Measurements from ENCODE around the gene RNF212.

The RNF212 gene

DNA sequence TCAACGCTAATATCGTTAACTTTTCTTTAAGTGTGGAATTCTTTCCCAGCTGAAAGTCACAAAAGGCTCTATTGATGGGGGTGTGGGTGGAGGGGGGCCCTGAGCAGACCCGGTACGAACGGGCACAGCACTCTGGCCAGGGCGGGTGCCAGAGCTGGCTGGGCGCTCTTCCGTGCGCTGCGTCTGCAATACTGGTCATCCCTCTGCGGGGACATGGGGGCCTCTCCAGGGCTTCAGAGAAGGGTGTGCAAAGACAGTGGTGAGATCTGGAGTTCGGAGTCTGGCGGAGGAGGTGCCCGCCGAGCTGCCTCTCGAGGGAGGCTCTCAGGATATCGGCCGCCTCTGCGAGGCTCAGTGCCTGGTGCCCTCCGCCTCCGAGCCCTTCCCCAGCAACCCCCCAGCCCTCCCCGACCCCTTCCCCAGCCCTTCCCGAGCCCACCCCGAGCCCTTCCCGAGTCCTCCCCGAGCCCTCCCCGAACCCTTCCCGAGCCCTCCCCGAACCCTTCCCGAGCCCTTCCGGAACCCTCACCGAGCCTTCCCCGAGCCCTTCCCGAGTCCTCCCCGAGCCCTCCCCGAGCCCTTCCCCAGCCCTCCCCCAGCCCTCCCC, 67.7 kb downstream of the RNF212 start:
- H3K9me3 ChIP-seq: no peaks in the 10 kb centered on the region
- H3K27me3 ChIP-seq: peaks cover 71% of the 10 kb centered on the region
- H3K4me3 ChIP-seq: no peak overlapping the region
- peaks cover 50% of the 10 kb centered on the region for H3K4me1 ChIP-seq
- H4K20me1 ChIP-seq: peaks cover 25% of the 10 kb centered on the region; the same call in 1 of the 2 replicates
- H3K36me3 ChIP-seq: no peaks in the 10 kb centered on the region
- H3K4me2 ChIP-seq: no peak overlapping the region
- H3K27ac ChIP-seq: no peak overlapping the region
- no peak for TF ChIP-seq Cebpa-rat (IDR thresholded peaks at IDR 0.05)
- H3K9ac ChIP-seq: no peak overlapping the region

DNA sequence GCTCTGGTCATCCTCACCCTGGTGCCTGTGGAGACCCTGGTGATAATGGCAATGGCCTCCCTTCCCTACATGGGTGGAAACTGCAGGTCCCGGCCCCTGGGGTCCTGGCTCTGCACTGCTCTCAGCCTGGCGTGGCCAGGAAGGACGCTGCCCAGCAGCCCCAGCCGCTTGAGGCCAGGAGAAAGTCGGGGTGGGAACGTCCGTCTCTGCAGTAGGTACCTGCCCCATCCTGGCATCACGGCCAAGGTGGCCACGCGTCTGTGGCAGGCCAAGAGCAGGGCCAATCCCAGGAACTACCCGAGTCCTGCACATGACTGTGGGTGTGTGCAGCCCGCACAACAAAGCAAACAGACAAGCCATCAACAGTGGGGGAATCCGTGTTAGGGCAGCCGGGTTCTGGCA, 68.2 kb downstream of the RNF212 start:
- Histone ChIP-seq H3K4me1 (peaks cover 45% of the 10 kb centered on the region), H3K9me3 (no peaks in the 10 kb centered on the region), H3K9ac (no peak overlapping the region), H4K20me1 (peaks cover 25% of the 10 kb centered on the region; the same call in 1 of the 2 replicates), H3K4me3 (no peak overlapping the region), H3K36me3 (no peaks in the 10 kb centered on the region), H3K27me3 (peaks cover 70% of the 10 kb centered on the region), H3K4me2 (no peak overlapping the region), H3K27ac (no peak overlapping the region)
- TF ChIP-seq Cebpa-rat (IDR thresholded peaks at IDR 0.05): no peak

DNA sequence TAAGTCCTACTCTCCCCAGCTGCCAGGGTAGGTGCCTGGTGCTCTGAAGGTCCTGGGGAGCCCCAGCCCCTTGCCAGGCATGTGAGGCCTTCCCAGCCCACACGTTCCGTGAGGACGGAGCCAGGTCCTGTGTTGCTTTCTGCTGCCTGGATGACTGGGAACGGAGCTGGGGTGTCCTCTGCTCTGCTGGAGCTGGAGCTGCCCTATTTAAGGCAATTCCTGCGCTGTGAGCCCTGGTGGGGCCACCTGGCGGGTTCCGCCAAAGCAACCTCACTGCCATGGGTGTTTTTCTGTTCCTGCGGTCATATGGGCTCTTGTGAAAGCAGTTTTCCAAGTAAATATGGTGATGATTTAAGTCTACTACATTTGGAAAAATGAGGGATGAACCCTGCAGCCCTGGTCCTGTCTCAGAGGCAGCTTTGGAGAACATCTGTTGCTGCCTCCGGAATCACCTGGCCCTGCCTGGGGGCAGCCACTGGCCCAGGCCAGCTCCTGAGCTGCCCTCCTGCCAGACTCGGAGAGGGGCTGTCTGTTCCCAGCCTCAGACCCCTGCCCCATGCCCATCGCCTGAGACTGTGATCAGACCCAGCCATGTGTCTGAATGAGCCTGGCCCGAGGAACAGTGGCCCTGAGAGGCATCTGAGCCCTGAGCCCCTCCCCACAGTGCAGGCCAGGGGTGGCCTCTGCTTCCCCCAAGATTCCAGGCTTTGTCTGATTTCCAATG, 68.7 kb downstream of the RNF212 start:
- Histone ChIP-seq H3K9me3 (no peaks in the 10 kb centered on the region), H3K27ac (no peak overlapping the region), H3K9ac (no peak overlapping the region), H3K4me3 (no peak overlapping the region), H3K4me2 (no peak overlapping the region), H4K20me1 (peaks cover 25% of the 10 kb centered on the region; the same call in 1 of the 2 replicates), H3K27me3 (peaks cover 70% of the 10 kb centered on the region), H3K4me1 (peaks cover 39% of the 10 kb centered on the region), H3K36me3 (no peaks in the 10 kb centered on the region)
- TF ChIP-seq Cebpa-rat (IDR thresholded peaks at IDR 0.05): no peak

DNA sequence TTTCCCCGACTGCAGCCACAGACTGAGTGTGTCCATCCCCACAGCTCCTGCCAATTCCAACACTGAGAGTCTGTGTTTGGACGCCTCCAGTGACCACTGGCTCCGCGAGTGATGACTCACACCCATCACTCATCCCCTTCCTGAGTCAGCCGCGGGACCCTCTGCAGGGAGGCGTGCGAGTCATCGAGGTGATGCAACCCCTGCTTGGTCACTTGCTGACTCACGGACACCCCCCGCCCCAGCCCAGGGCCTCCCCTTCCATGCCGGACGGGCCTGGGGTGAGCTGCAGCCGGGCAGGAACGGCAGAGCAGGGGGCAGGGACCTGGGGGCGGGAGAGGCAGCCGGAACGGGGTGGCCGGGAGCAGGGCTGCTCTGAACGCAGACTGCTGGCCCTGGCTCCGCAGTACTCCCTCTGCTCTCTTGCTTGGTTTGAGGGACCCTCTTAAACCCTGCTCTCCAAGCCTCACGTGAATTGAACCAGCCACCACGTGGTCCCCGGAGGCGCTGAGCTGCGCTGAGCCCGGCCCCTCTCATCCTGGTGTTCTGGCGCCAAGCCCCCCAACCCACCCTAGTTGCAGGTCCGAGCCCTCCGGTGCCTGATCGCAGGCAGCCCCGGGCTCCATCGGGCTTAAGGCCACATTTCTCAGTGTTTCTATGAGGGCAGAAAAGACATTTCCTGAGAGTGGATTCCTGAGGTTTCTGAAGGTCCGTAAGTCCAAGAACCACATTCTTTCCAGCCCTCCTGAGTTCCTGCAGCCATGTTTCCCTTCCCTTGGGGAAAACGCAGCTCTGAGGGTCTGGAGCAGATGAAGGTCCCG, 69.5 kb downstream of the RNF212 start:
- no peak overlapping the region for H3K4me2 ChIP-seq
- no peak overlapping the region for H3K4me3 ChIP-seq
- H3K27me3 ChIP-seq: peaks cover 65% of the 10 kb centered on the region
- H3K27ac ChIP-seq: no peak overlapping the region
- H3K36me3 ChIP-seq: no peaks in the 10 kb centered on the region
- H4K20me1 ChIP-seq: peaks cover 25% of the 10 kb centered on the region; the same call in 1 of the 2 replicates
- no peak for TF ChIP-seq Cebpa-rat (IDR thresholded peaks at IDR 0.05)
- no peak overlapping the region for H3K9ac ChIP-seq
- no peaks in the 10 kb centered on the region for H3K9me3 ChIP-seq
- peaks cover 31% of the 10 kb centered on the region for H3K4me1 ChIP-seq

DNA sequence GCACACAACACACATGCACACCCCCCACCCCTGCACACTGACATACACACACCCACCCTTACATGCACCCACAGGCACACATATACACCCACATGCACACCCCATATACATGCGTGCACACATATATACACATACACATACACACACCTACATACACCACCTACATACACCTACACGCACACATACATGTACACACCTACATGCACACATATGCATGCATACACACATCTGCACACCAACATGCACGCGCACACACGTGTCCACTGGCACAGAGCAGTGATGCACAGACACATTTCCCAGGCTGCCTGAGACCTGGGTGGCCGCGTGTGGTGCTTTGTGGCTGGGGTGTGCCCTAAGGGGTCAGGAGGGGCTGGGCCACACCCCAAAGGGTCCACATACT, 70.2 kb downstream of the RNF212 start:
- Histone ChIP-seq H3K27ac (no peak overlapping the region), H3K4me3 (no peak overlapping the region), H4K20me1 (peaks cover 23% of the 10 kb centered on the region; the same call in 1 of the 2 replicates), H3K27me3 (peaks cover 60% of the 10 kb centered on the region), H3K9ac (no peak overlapping the region), H3K4me1 (peaks cover 24% of the 10 kb centered on the region), H3K9me3 (no peaks in the 10 kb centered on the region), H3K36me3 (no peaks in the 10 kb centered on the region), H3K4me2 (no peak overlapping the region)
- no peak for TF ChIP-seq Cebpa-rat (IDR thresholded peaks at IDR 0.05)

DNA sequence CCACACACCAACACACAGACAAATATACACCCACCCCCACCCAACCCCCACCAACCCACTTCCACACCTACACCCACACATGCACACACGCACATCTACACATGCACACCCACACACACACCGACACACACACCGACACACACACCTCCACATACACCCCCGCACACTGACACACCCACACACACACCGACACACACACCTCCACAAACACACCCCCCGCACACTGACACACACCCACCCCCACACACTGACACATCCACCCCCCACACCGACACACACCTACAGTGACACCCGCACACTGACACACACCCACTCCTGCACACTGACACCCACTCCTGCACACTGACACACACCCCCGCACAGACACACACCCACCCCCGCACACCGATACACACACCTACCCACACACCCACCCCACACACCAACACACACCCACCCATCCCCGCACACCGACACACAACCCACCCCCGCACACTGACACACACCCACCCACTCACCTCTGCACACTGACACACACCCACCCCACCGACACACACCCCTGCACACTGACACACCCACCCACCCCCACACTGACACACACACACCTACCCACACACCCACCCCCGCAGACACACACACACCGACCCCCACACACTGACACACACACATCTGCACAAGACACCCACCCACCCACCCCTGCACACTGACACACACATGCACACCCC, 70.9 kb downstream of the RNF212 start:
- H3K36me3 ChIP-seq: no peaks in the 10 kb centered on the region
- H3K9ac ChIP-seq: no peak overlapping the region
- no peak overlapping the region for H3K4me3 ChIP-seq
- H3K4me1 ChIP-seq: peaks cover 19% of the 10 kb centered on the region
- no peak overlapping the region for H3K4me2 ChIP-seq
- peaks cover 17% of the 10 kb centered on the region; the same call in 1 of the 2 replicates for H4K20me1 ChIP-seq
- peaks cover 53% of the 10 kb centered on the region for H3K27me3 ChIP-seq
- H3K9me3 ChIP-seq: no peaks in the 10 kb centered on the region
- no peak overlapping the region for H3K27ac ChIP-seq
- no peak for TF ChIP-seq Cebpa-rat (IDR thresholded peaks at IDR 0.05)

DNA sequence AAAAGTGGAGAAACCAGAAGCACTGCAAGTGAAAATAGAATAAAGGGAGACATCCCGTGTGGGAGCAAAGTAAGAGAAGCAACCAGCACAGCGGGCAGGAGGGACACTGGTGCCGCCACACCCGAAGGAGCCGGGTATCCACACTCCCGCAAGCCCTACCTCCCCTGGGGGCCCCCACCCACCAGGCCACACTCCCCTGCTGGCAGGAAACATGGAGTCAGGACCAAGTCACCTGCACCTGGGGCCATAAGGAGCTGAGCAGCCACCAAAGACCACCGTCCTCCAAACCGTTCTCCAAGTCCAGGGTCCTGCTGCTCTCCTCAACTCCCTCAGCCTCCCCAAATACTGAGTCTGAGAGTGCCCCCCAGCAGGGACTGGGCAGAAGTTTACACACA, 71.4 kb downstream of the RNF212 start:
- Histone ChIP-seq H3K27me3 (peaks cover 48% of the 10 kb centered on the region), H4K20me1 (peaks cover 16% of the 10 kb centered on the region; the same call in 1 of the 2 replicates), H3K4me1 (peaks cover 13% of the 10 kb centered on the region), H3K27ac (no peak overlapping the region), H3K4me3 (no peak overlapping the region), H3K9me3 (no peaks in the 10 kb centered on the region), H3K36me3 (no peaks in the 10 kb centered on the region), H3K9ac (no peak overlapping the region), H3K4me2 (peak overlapping the region; percentile 60)
- TF ChIP-seq Cebpa-rat (IDR thresholded peaks at IDR 0.05): no peak

DNA sequence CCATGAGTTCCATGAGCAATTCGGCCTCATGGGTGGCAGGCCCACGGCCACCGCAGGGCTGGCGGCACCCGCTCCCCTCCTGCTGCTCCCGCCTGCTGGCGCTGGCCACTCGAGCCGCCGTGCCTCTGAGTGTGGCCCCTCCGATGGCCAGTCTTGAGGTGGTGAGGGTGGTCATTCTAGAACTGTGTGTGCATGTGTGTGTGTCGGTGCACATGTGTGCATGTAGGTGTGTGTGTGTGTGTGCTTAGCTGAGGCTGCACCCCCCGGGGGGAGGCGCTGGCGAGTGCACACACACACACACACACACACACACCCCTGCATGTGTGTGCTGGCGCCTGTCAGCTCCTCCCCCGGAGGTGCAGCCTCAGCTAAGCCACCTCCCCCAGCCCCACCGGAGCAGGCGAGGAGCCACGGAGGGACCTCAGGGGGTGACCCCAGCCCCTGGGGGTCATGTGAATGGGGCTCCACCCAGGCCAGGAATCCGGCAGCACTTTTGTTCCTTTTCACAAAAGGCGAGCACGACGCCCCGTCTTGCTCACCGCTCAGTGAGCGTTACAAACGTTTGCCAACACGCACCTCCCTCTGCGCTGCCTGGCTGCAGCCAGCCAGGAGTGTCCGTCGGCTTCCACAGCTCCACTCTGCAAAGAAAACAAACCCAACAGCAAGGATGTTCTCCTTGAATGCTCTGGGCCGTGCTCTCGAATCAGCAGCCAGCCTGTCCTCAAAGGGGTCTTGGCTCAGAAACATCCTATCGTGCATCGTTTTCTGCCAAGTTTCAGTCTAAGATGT, 72.0 kb downstream of the RNF212 start:
- peaks cover 12% of the 10 kb centered on the region for H3K4me1 ChIP-seq
- H3K9me3 ChIP-seq: no peaks in the 10 kb centered on the region
- H4K20me1 ChIP-seq: peaks cover 16% of the 10 kb centered on the region; the same call in 1 of the 2 replicates
- no peak overlapping the region for H3K9ac ChIP-seq
- no peaks in the 10 kb centered on the region for H3K36me3 ChIP-seq
- H3K4me3 ChIP-seq: no peak overlapping the region
- H3K4me2 ChIP-seq: peak overlapping the region; percentile 60
- no peak overlapping the region for H3K27ac ChIP-seq
- H3K27me3 ChIP-seq: peaks cover 44% of the 10 kb centered on the region
- no peak for TF ChIP-seq Cebpa-rat (IDR thresholded peaks at IDR 0.05)

Data from BLaER1 (cell line).